Endothelial cell of hepatic sinusoid (primary cell): ENCODE data around the gene AQP6.
"Not testable (repeated sequence)": the region's sequence is repeated elsewhere in the genome, so short reads cannot be mapped to it uniquely, and the experiment has no call there.

ENCODE experiments used
- in situ Hi-C: cut with HindIII; loops from 2 replicates; pipeline ENCODE4 v1.10.0; 2017; ENCODE audit warnings: low sequenced_read_pairs

Gene AQP6

GRCh38 chr12:49985981-49986380 is 13.2 kb downstream of the AQP6 start:
- in situ Hi-C loops = no loop called here

DNA sequence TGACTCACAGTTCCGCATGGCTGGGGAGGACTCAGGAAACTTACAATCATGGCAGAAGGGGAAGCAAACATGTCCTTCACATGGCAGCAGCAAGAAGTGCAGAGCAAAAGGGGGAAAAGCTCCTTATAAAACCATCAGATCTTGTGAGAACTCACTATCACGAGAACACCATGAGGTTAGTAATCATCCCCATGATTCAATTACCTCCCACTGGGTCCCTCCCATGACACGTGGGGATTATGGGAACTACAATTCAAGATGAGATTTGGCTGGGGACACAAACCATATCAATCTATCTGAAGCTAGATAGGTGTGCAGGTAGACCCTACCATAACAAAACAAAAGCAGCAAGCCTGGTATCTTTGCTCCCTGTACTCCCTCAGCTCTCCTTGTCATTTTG is 13.7 kb downstream of the AQP6 start:
- in situ Hi-C loops = not testable (repeated sequence)

DNA sequence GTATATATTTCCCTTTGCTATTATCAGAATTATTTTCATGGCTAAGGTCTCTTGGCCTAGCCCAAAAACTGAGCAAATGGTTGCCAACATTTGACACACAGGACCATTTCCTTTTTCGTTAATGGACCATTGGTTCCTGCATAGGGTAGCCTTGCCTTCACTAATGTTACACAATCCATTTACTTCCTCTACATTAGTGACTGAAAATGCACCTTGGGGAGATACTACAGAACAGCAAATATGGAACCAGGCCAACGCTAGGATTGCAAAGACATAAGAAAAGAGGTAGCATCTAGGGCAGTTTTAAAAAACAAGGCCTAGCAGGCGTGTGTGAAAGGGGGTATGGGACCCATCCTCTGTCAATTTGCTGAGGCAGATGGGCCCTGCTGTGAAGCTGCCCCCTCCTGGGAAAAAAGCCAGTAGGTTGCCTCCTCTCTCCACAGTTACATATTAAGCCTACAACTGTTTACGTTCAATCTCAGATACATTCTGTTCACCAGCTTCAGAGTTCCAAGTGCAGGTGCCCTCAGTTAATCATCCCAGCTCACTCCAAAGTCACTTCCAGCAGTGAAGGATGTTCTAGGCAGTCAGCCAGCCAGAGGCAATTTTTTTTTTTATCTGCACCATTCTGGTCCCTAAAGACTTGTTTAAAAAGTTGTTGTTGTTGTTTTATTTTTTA is 15.0 kb downstream of the AQP6 start:
- in situ Hi-C loops = no loop called here

DNA sequence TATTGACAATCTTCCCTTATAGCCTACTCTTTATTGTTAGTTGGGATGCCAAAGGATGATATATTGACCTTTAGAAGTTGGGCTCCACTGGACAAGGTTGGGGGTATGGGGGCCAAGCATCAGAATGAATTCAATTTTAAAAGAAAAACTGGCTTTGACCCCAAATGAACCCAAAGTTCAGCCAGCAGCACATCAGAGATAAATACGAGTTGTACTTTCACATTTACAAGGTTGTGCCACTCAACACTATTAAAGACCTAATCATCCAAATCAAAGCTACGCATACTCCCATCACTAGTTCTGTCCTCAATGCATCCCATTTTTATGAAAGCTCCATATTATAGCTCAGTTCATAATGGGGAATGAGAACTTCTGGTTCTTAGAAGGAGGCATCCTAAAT is 16.7 kb downstream of the AQP6 start:
- in situ Hi-C loops = not testable (repeated sequence)

DNA sequence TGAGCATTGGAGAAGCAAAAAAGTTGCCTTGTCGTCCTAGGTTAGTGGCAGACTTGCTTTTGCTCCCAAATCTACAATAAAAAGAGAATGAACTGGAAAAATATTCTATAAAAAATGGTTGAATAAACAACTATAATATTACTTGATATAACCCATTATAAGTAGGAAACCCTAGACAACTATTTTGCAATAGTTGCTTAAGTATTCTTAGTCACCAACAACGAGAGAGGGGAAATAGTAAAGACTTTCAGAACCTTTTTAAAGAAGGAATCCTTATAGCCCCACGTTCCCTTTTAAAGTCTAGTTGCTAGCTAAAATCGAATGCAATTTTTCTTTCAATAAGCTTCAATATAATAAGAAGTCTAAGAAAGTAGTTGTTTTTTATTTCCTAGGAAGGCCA is 17.5 kb downstream of the AQP6 start:
- in situ Hi-C loops = no loop called here

GRCh38 chr12:49998453-49998852 is 25.7 kb downstream of the AQP6 start:
- in situ Hi-C loops = no loop called here

- in situ Hi-C loops = no loop called here
Measured at GRCh38 chr12:50003595-50003994, 30.8 kb downstream of the AQP6 start.

- in situ Hi-C loops = loop anchor here (5.0 kb wide), 2 partner anchors 62 to 63 kb away; no protein-coding TSS in a partner anchor
Measured at GRCh38 chr12:50004696-50005095, 31.9 kb downstream of the AQP6 start.

DNA sequence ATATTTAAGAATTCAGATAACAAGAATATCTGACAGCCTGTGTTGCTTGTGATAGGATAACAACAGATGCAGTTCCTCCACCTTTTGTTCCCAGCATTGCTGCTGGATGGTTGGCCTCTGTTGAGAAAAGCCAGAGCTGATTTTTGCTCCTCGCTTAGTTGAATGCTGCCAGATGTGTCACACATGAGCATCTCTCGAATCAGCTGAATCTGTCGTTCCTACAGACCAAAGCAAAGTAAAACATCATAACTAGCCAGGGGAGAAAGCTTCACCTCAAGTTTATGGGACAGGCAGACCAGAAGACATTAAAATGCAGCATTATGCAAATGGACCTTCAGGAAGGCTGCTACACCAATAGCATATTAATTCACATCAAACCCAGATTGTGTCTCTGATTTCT is 32.4 kb downstream of the AQP6 start:
- in situ Hi-C loops = loop anchor here (5.0 kb wide), 2 partner anchors 62 to 63 kb away; no protein-coding TSS in a partner anchor

GRCh38 chr12:50006280-50006679 is 33.5 kb downstream of the AQP6 start:
- in situ Hi-C loops = loop anchor here (5.0 kb wide), 2 partner anchors 61 to 64 kb away; no protein-coding TSS in a partner anchor

DNA sequence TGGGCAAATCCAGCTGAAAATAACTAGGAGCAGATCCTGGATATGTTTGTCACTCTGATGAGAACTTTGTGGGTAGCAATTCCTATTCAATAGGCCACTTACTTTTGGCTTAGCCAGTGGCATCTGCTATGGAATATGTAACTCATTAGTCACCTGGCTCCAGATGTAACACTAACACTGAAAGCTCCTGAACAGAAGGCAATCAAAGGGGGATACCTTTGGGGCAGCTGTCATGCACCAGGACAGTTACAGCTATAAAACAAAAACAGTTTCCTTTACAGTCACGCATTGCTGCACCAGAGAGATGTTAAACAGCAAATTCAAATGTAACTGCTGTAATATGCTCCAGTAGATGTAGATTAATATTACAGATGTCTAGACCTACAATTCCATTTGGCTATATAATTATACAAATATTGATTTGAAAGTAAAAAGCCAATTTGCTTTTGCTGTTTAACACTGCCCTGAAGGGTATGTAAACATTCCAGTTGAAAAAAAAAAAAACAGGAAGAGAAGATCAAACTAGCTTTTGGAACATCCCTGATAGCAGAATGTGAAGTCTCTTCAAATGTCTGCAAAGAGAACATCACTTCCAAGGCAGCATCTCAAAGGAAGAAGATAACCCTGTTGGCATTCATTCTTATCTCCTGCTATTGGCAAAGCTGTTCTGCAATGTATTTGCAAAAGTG is 34.2 kb downstream of the AQP6 start:
- in situ Hi-C loops = loop anchor here (5.0 kb wide), 2 partner anchors 60 to 65 kb away; no protein-coding TSS in a partner anchor

GRCh38 chr12:50013361-50014147 is 40.8 kb downstream of the AQP6 start:
- in situ Hi-C loops = no loop called here

DNA sequence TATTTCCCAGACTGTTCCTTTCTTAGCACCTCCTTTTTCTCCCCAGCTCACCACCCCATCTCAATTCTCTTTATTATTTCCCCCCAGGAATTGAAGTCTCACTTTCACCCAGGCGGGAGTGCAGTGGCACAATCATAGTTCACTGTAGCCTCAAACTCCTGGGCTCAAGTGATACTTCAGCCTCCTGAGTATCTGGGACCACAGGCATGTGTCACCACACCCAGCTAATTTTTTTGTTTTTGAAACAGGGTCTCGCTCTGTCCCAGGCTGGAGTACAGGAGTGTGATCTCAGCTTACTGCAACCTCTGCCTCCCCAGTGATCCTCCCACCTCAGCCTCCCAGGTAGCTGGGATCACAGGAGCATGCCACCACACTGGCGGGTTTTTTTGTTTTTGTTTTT is 41.6 kb downstream of the AQP6 start:
- in situ Hi-C loops = no loop called here

- in situ Hi-C loops = no loop called here
Measured at GRCh38 chr12:50016501-50017475, 44.0 kb downstream of the AQP6 start.

- in situ Hi-C loops = no loop called here
Measured at GRCh38 chr12:50017641-50018040, 44.9 kb downstream of the AQP6 start.

DNA sequence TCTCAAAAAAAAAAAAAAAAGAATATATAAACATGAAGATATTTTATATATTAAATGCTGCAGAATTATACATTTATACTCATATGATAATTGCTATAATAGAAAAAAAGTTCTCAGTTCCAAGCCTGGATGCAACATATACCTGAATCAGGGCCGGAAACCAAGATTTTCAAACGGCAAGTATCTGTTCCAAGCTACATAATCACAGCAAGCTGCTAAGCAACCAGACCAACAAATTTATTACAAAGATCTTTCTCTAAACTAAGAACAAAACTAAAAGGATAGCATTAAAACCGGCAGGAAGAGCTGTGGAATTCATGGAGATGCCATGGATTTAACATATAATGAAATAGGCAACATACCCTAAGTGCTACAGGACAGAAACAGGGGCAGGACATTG is 45.4 kb downstream of the AQP6 start:
- in situ Hi-C loops = no loop called here

DNA sequence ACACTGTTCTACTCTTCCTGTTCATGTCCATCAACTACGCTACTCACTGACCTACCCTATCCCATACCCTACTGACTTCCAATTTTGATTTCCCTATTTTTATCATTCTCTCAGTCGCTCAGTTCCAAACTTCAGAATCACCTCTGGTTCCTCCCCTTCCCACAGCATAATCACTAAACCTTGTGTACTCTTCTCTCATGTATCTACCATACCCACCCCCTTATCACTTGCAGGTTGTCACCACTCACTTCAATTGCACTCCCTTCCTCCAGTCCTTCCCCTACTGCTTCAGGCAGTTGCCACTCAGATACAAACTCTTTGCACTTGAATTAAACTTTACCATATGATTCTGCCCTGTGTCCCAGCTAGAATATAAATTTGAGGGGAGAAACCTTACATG is 46.2 kb downstream of the AQP6 start:
- in situ Hi-C loops = no loop called here

- in situ Hi-C loops = no loop called here
Measured at GRCh38 chr12:50019524-50019923, 46.8 kb downstream of the AQP6 start.

- in situ Hi-C loops = no loop called here
Measured at GRCh38 chr12:50021031-50021430, 48.3 kb downstream of the AQP6 start.

DNA sequence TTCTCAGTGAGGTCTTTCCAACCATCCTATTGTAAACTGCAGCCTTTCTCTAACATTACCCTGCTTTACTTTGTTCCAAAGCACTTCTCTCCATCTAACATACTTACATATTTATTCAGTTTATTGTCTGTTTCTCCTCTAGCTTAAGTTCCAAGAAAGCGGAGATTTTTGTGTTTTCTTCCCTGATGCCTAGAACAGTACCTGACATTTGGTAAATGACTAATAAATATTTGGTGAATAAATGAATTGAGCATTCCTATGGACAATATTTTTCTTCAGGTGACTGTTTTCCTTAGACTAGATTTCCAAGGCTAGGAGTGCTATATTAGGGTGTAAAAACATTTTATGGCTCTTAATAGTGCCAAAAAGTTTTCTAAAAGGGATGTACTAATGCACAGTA is 50.2 kb downstream of the AQP6 start:
- in situ Hi-C loops = no loop called here
